ENCODE data around the gene NLRP13. TPM values are rescaled to one million over a fixed set of nuclear protein-coding genes. Genes with fewer than 3 reads are reported as not detected.

Gene NLRP13
- total RNA-seq, 1 donor from 2014 or later, result not detected

GRCh38 chr19:55927991-55928390 is 4.1 kb downstream of the NLRP13 start:
- H3K4me3 ChIP-seq, result no peak overlapping the region
- H3K79me2 ChIP-seq (ENCODE audit: low read depth), result no peaks in the 10 kb centered on the region
- peaks cover 18% of the 10 kb centered on the region for H3K9me3 ChIP-seq (ENCODE audit: low read depth)
- H3K27me3 Mint-ChIP-seq (ENCODE audit: insufficient read depth, low read depth), result peaks cover 2% of the 10 kb centered on the region
- TF ChIP-seq EZH2 (IDR thresholded peaks at IDR 0.05), result no peak
- TF ChIP-seq EZH2phosphoT487 (IDR thresholded peaks at IDR 0.05), result no peak
- no peak for TF ChIP-seq CTCF (IDR thresholded peaks at IDR 0.05)
- no peak overlapping the region for H3K4me2 ChIP-seq
- H2AFZ ChIP-seq (replicated peaks), result no peak overlapping the region
- H3K9ac ChIP-seq, result no peak overlapping the region
- H3K9me3 Mint-ChIP-seq, result peaks cover 36% of the 10 kb centered on the region
- no peak overlapping the region for H3K4me3 Mint-ChIP-seq
- no peak overlapping the region for H3K27ac Mint-ChIP-seq
- no peaks in the 10 kb centered on the region for H3K36me3 ChIP-seq
- no peaks in the 10 kb centered on the region for H3K36me3 Mint-ChIP-seq
- no peaks in the 10 kb centered on the region for H3K4me1 Mint-ChIP-seq
- H3K27me3 ChIP-seq, result no peaks in the 10 kb centered on the region
- no peaks in the 10 kb centered on the region for H4K20me1 ChIP-seq (ENCODE audit: low read depth)
- no peaks in the 10 kb centered on the region for H3K4me1 ChIP-seq
- no peak for DNase-seq (ENCODE audit: low spot score)
- H3F3A ChIP-seq (ENCODE audit: low read depth), result no peaks in the 10 kb centered on the region
- no peak overlapping the region for H3K27ac ChIP-seq

- no peaks in the 10 kb centered on the region for H3K79me2 ChIP-seq (ENCODE audit: low read depth)
- H3K36me3 ChIP-seq, result no peaks in the 10 kb centered on the region
- H3K9me3 ChIP-seq (ENCODE audit: low read depth), result peaks cover 29% of the 10 kb centered on the region
- H3K27me3 Mint-ChIP-seq (ENCODE audit: insufficient read depth, low read depth), result no peaks in the 10 kb centered on the region
- no peak overlapping the region for H3K4me2 ChIP-seq
- no peak overlapping the region for H2AFZ ChIP-seq (replicated peaks)
- no peaks in the 10 kb centered on the region for H3F3A ChIP-seq (ENCODE audit: low read depth)
- no peaks in the 10 kb centered on the region for H4K20me1 ChIP-seq (ENCODE audit: low read depth)
- no peaks in the 10 kb centered on the region for H3K36me3 Mint-ChIP-seq
- no peaks in the 10 kb centered on the region for H3K4me1 Mint-ChIP-seq
- H3K4me3 Mint-ChIP-seq, result no peak overlapping the region
- no peak overlapping the region for H3K9ac ChIP-seq
- H3K27ac Mint-ChIP-seq, result no peak overlapping the region
- DNase-seq (ENCODE audit: low spot score), result no peak
- no peak overlapping the region for H3K27ac ChIP-seq
- peaks cover 28% of the 10 kb centered on the region for H3K9me3 Mint-ChIP-seq
- no peaks in the 10 kb centered on the region for H3K4me1 ChIP-seq
- H3K27me3 ChIP-seq, result no peaks in the 10 kb centered on the region
- no peak overlapping the region for H3K4me3 ChIP-seq
- TF ChIP-seq CTCF (IDR thresholded peaks at IDR 0.05) (no peak), EZH2 (IDR thresholded peaks at IDR 0.05) (no peak), EZH2phosphoT487 (IDR thresholded peaks at IDR 0.05) (no peak)
These were observed 8.6 kb downstream of the NLRP13 start for GRCh38 chr19:55923556-55923955.

- Histone ChIP-seq H3K9me3 (ENCODE audit: low read depth) (peaks cover 21% of the 10 kb centered on the region), H2AFZ (replicated peaks) (no peak overlapping the region), H3K79me2 (ENCODE audit: low read depth) (no peaks in the 10 kb centered on the region), H3F3A (ENCODE audit: low read depth) (no peaks in the 10 kb centered on the region), H3K4me3 (no peak overlapping the region), H3K9ac (no peak overlapping the region), H3K27ac (no peak overlapping the region), H3K4me2 (no peak overlapping the region), H4K20me1 (ENCODE audit: low read depth) (no peaks in the 10 kb centered on the region), H3K27me3 (no peaks in the 10 kb centered on the region), H3K4me1 (no peaks in the 10 kb centered on the region), H3K36me3 (no peaks in the 10 kb centered on the region)
- Mint-ChIP-seq H3K36me3 (no peaks in the 10 kb centered on the region), H3K4me1 (no peaks in the 10 kb centered on the region), H3K9me3 (peaks cover 40% of the 10 kb centered on the region), H3K4me3 (no peak overlapping the region), H3K27me3 (ENCODE audit: insufficient read depth, low read depth) (peaks cover 6% of the 10 kb centered on the region), H3K27ac (no peak overlapping the region)
- DNase-seq (ENCODE audit: low spot score), result no peak
- TF ChIP-seq EZH2 (IDR thresholded peaks at IDR 0.05) (no peak), CTCF (IDR thresholded peaks at IDR 0.05) (no peak), EZH2phosphoT487 (IDR thresholded peaks at IDR 0.05) (no peak)
These were observed 18.4 kb downstream of the NLRP13 start for GRCh38 chr19:55913643-55914268.
